Stimulated activated memory B cell treated with anti-CD40 and anti-IgM and Interleukin-4, amounts not matched to agents 10 μg/mL and 1 μg/mL and 100 μg/mL, for 72 hours (primary cell): ENCODE data around the gene ATRN.

Experiments
- ATAC-seq: fragments of 150-1000 bp; cut with Tn5 transposase; 2 replicates; pipeline ENCODE4 v1.10.0; 2021
- H3K27ac Mint-ChIP-seq: one replicate; pipeline ENCODE4 v1.8.0; 2022; ENCODE audit warnings: mild to moderate bottlenecking, mixed read lengths
- H3K27me3 Mint-ChIP-seq: one replicate; pipeline ENCODE4 v1.8.0; 2022; ENCODE audit warnings: mixed read lengths
- H3K36me3 Mint-ChIP-seq: one replicate; pipeline ENCODE4 v1.8.0; 2022; ENCODE audit warnings: mixed read lengths
- H3K4me1 Mint-ChIP-seq: one replicate; pipeline ENCODE4 v1.8.0; 2022; ENCODE audit warnings: mixed read lengths
- H3K4me3 Mint-ChIP-seq: one replicate; pipeline ENCODE4 v1.8.0; 2022; ENCODE audit warnings: mild to moderate bottlenecking, moderate library complexity, mixed read lengths
- H3K9me3 Mint-ChIP-seq: one replicate; pipeline ENCODE4 v1.8.0; 2022; ENCODE audit warnings: mixed read lengths

Gene ATRN

DNA sequence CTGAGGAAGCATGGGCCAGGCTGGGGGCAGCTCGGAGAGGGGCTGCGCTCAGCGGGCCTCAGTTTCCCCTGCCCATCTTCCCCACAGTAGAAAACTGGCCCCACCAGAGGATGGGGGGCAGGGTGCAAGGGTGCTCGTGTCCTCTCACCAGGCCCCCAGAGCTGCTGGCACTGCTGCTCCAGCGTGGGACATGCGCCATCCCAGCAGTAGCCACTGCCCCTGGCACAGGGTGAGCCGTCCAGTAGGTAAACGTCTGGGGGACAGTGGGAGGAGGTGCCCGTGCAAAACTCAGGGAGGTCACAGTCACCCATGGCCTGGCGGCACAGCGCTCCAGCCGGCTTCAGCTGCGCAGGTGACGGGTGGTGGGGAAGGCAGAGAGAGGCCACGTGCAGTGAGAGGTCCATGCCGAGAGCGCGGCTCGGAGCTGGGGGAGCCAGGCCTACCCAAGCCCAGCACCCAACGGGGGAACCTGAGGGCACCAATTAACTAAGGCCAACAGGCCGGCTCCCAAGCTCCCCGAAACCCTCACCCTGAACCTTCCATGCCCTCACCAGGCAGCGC, 201.2 kb downstream of the ATRN start:
- Mint-ChIP-seq H3K27ac (no peak overlapping the region), H3K27me3 (peaks cover 89% of the 10 kb centered on the region), H3K4me3 (no peak overlapping the region), H3K9me3 (no peaks in the 10 kb centered on the region), H3K36me3 (no peaks in the 10 kb centered on the region), H3K4me1 (peaks cover 7% of the 10 kb centered on the region)
- ATAC-seq = no peak

DNA sequence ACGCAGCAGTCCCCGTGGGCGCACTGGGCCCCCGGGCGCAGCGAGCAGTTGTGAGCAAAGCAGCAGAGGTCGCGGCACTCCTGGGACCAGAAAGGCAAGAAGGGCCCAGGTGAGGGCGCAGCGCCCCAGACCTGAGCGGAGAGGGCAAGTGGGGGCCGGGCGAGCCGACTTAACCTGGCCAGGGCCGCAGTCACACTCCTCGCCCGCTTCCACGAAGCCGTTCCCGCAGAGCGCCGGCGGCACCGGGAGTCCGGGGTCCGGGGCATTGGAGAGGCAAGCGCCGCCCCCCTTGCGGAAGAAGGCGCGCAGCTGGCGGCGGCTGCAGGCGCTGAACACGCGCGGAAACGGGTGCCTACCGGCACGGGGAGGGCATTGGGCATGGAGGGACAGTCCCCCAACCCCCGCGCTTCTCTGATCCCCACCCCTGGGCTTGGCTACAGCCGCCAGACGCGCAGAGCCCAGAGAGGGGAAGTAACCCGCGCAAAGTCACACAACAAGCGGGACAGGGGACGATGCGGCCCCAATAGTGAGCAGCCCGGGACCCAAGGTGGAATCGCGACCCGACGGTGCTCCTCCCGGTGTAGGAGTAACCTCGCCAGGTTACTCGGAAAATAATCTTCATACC, 201.8 kb downstream of the ATRN start:
- H3K27ac Mint-ChIP-seq = no peak overlapping the region
- ATAC-seq = no peak
- H3K27me3 Mint-ChIP-seq = peaks cover 89% of the 10 kb centered on the region

DNA sequence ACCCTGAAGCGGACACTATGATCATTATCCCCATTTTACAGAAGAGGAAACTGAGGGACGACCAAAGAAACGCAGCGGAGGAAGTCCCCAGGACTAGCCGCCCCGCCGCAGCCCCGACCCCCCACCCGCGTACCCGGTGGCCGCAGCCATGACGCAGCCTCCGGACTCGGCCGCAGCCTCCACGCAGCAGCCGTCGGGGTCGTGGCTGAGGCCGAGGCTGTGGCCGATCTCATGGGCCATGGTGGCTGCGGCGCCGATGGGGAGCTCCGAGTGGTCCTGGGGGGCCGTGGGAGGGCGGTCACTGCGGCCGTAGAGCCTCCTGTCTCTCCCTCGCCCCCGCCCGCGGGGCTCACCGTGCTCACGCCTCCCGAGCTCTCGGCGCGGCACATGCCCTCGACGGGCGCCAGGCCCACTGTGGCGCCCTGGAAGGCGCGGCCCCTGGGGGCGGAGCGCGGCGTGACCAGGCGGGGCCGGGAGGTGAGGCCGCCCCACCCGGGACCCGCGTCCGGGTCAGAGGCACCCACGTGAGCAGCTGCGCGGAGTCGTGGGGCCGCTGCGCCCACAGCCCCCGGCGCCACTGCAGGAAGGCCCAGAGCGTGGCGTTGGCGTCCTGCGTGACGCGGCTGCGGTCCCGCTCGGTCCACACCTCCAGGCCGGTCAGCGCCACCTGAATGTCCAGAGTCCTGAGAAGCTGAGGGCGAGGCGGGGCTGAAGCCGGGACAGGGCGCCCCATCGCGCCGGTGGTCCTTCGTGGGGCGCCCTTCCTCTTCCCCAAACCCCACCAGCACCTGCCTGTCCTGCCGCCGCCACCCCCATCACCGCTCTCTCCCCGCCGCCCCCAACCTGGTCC, 202.6 kb downstream of the ATRN start:
- peaks cover 89% of the 10 kb centered on the region for H3K27me3 Mint-ChIP-seq
- H3K36me3 Mint-ChIP-seq = no peaks in the 10 kb centered on the region
- H3K9me3 Mint-ChIP-seq = no peaks in the 10 kb centered on the region
- H3K4me1 Mint-ChIP-seq = peaks cover 7% of the 10 kb centered on the region
- H3K27ac Mint-ChIP-seq = no peak overlapping the region
- H3K4me3 Mint-ChIP-seq = no peak overlapping the region
- no peak for ATAC-seq

More for the DNA sequence above, 201.8 kb downstream of the ATRN start:
- no peaks in the 10 kb centered on the region for H3K36me3 Mint-ChIP-seq
- no peak overlapping the region for H3K4me3 Mint-ChIP-seq
- peaks cover 7% of the 10 kb centered on the region for H3K4me1 Mint-ChIP-seq
- H3K9me3 Mint-ChIP-seq = no peaks in the 10 kb centered on the region

DNA sequence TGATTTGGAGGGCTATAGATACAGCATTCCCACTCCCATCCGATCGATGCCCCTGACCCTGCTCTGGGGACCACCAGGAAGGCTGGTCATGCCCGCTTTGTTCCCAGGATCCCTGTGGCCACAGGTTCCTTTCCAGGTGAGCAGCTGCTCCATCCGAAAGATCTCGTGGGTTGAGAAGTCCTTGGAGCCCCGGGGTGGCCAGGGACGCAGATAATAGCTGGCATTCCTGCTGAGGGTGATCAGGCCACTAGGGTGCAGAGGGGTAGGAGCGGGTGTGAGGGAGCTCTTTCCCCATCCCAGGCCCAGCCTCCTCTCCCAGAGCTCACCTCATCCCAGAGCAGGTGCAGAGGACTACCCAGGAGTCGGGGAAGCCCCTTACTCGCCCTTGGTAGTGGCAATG, 203.6 kb downstream of the ATRN start:
- no peaks in the 10 kb centered on the region for H3K36me3 Mint-ChIP-seq
- H3K27ac Mint-ChIP-seq = no peak overlapping the region
- H3K9me3 Mint-ChIP-seq = no peaks in the 10 kb centered on the region
- H3K4me3 Mint-ChIP-seq = no peak overlapping the region
- no peak for ATAC-seq
- H3K27me3 Mint-ChIP-seq = peaks cover 89% of the 10 kb centered on the region
- peaks cover 7% of the 10 kb centered on the region for H3K4me1 Mint-ChIP-seq

DNA sequence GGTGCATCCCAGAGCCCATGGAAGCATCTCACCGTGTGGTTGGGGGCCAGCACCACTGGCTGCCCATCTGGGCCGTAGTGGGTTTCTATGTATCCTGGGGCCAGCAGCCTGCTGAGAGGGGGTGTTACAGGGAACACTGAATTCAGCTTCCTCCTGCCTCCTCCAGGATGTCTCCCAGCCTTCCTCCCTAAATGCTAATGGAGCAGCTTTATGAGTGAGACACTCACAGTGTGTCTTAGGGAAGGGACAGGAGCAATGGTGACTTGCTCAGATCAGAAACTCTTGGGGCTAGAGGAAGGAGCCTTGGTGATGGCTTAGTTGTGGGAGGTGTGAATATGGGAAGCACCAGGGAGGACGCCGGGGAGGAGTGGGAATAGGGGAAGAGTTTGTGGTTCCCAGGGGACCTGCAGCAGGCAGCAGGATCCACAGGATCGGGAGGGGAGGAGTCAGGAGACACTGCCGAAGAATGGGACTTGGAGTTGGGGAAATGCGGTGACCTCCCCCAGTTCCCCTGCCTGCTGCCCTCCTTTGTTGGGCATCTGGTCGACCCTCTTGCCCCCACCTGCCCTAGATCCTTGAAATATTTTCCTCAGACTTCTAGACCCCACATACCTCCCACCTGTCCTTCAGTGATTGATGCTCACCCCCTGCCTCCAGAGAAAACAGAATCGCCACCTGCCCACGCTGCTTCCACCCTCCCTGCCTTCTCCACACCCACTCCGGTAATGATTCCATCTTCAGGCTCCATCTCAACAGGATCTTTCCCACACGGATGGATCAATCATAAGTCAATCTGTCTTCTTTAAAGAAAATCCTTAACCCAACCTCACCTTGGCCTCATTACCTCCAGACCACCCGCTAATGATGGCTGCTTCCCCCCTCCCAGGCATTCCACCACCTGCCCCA, 204.4 kb downstream of the ATRN start:
- Mint-ChIP-seq H3K27me3 (peaks cover 89% of the 10 kb centered on the region), H3K36me3 (no peaks in the 10 kb centered on the region), H3K9me3 (no peaks in the 10 kb centered on the region), H3K4me3 (no peak overlapping the region), H3K27ac (no peak overlapping the region), H3K4me1 (peaks cover 7% of the 10 kb centered on the region)
- ATAC-seq = no peak

DNA sequence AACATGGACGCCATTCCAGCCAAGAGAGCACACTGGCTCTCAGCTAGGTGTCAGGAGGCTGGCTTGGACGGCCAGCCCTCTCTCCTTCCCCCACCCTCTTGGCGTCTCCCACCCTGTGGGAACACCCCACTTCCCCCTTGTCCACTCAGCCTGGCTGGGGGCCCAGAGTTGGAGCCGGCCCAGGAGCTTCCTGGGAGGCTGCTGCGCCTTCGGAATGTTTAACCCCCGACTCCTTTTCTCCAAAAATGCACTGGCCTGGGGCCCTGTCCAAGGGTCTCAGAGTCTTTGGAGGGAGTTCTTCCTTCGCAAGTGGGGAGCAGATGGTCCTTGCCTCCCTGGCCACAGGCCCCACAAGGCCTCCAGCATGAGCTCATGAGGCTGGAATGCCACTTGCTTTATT, 206.9 kb downstream of the ATRN start:
- Mint-ChIP-seq H3K9me3 (no peaks in the 10 kb centered on the region), H3K27ac (no peak overlapping the region), H3K27me3 (peaks cover 79% of the 10 kb centered on the region), H3K36me3 (no peaks in the 10 kb centered on the region), H3K4me3 (no peak overlapping the region), H3K4me1 (peaks cover 14% of the 10 kb centered on the region)
- ATAC-seq = no peak

DNA sequence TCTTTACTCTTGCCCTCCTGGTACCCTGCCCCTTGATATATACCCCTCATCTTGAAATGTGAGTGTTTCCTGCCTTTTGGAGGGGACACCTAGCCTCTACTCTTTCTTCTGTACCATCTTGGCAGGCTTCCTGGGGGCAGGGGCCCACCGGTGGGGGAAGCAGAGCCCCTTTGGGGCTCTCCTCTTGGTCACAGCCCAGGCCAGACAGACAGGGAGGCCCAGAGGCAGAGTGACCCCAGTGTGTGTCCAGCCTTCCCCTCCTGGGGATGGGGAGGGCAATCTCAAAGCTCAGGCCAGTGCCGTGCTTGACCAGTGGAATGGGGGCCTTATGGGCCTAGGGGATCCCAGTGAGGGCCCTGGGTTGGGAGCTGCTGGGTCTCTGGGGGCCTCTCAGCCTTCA, 207.4 kb downstream of the ATRN start:
- H3K9me3 Mint-ChIP-seq = no peaks in the 10 kb centered on the region
- no peak overlapping the region for H3K4me3 Mint-ChIP-seq
- H3K27me3 Mint-ChIP-seq = peaks cover 80% of the 10 kb centered on the region
- no peak overlapping the region for H3K27ac Mint-ChIP-seq
- ATAC-seq = no peak
- H3K4me1 Mint-ChIP-seq = peaks cover 14% of the 10 kb centered on the region
- no peaks in the 10 kb centered on the region for H3K36me3 Mint-ChIP-seq

DNA sequence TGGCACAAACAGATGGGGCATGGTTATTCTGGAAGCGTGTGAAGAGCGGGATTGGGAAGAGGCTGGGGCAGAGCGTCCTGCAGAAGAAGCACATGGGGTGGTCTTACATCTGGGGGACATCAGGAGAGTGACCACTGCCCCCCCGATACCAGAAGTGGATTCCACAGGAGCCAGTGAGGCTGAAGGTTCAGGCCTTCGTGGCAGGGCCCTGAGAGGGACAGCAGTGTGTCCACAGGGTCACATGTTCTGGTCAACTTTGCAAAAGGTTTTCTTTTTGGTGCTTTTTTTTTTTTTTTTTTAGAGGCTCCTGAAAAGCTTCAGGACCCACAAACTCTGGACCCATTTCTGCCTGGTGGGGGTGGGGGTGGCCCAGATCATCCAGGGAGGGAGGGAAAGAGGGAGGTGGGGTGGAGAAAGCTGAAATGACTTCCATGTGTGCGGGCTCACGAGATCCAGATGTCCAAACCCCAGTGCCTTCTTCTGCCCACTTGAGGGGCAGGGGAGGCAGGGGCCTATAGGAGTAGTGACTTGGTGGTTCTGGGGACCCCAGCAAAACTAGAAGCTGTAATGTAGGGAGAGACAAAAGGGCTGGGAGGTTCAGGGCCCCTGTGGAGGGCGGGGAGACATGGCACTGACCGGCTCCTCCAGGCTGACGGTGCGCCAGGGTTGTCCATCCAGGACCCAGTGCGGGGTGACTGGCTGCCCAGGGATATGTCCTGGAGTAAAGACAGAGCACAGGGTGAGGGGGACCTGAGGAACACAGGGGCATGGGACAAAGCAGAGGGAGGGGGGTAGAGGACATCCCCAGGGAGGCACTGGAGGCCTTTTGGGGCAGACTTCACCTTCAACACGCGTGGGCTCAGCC, 208.3 kb downstream of the ATRN start:
- peaks cover 81% of the 10 kb centered on the region for H3K27me3 Mint-ChIP-seq

DNA sequence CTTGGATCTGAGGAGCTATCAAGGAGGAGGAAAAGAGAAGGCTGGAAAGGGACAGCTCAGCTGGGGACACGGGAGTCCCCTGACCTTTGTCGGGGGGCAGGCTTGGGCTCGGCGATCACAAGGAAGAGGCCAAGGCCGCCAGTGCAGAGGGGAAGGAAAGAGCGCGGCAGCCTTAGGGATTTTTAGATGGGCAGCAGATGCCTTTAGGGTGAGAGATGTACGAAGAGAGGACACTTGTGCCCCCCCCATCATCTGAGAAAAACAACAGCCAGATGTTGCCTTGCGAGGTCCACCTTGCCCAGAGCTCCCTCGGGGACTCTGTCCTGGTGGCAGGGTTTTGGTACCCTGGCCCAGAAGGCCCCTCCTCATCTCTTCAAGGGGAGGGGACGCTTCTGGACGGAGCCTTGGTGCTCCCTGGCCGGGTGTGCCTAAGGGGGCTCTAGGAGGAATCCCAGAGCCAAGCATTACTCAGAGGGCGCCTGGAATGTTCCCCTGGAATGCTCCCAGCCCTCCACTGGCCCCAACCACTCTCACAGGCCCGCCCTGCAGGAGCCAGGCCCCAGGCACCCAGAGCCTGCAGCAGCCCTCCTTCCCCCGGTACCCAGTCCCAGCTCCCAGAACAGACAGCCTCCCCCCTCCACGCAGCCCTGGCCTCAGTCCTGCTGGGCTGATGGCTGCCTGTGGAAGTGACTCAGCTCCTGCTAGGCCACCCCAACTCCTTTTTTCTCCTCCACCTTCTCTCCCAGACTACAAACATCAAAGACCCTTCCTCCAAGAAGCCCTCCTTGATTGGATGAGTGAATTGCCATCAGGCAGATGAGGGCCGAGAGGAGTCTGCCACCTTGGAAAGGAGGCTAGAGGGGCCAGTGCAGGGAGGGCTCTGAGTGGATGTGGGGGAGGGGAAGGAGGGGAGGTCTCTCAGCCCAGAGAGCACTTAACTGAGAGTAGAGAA, 209.2 kb downstream of the ATRN start:
- Mint-ChIP-seq H3K36me3 (no peaks in the 10 kb centered on the region), H3K4me3 (no peak overlapping the region), H3K9me3 (no peaks in the 10 kb centered on the region)

More for the DNA sequence above, 208.3 kb downstream of the ATRN start:
- no peaks in the 10 kb centered on the region for H3K9me3 Mint-ChIP-seq
- H3K27ac Mint-ChIP-seq = no peak overlapping the region
- no peak overlapping the region for H3K4me3 Mint-ChIP-seq
- no peaks in the 10 kb centered on the region for H3K36me3 Mint-ChIP-seq
- ATAC-seq = no peak
- peaks cover 14% of the 10 kb centered on the region for H3K4me1 Mint-ChIP-seq

DNA sequence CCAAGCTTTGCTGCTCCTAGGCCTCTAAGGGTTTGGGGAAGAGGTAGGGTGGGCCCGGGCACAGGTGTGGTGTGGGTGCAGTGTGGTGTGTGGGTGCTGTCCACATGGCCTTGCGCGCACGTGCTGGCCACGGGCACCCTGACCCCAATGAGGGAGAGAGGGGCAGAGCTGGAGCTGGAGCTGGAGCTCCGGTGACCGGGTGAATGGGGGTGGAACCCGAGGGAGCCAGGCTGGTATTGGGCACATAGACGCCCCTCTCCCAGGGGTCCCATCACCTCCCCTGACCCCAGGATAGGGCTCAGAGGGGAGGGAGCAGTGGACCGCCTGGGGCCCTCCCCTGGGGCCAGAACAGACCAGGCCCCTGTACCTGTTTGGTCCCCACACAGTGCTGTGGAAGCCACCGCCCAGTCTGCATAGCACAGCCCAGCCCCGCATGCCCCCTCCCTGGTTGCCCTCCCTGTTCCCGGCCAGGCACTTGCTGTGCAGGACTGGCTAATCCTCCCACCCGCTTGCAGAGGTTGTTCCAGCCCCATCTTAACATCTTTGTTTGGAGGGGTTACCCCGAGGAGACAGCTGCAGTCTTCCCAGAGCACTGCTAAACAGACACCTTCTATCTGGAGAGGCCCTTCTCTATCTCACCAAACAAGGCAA, 210.0 kb downstream of the ATRN start:
- peak; percentile 26 for ATAC-seq
- no peaks in the 10 kb centered on the region for H3K36me3 Mint-ChIP-seq
- no peak overlapping the region for H3K27ac Mint-ChIP-seq
- no peak overlapping the region for H3K4me3 Mint-ChIP-seq
- H3K27me3 Mint-ChIP-seq = peaks cover 82% of the 10 kb centered on the region
- H3K9me3 Mint-ChIP-seq = no peaks in the 10 kb centered on the region
- H3K4me1 Mint-ChIP-seq = peaks cover 14% of the 10 kb centered on the region

More for the DNA sequence above, 209.2 kb downstream of the ATRN start:
- Mint-ChIP-seq H3K27me3 (peaks cover 80% of the 10 kb centered on the region), H3K27ac (no peak overlapping the region), H3K4me1 (peaks cover 14% of the 10 kb centered on the region)
- no peak for ATAC-seq

DNA sequence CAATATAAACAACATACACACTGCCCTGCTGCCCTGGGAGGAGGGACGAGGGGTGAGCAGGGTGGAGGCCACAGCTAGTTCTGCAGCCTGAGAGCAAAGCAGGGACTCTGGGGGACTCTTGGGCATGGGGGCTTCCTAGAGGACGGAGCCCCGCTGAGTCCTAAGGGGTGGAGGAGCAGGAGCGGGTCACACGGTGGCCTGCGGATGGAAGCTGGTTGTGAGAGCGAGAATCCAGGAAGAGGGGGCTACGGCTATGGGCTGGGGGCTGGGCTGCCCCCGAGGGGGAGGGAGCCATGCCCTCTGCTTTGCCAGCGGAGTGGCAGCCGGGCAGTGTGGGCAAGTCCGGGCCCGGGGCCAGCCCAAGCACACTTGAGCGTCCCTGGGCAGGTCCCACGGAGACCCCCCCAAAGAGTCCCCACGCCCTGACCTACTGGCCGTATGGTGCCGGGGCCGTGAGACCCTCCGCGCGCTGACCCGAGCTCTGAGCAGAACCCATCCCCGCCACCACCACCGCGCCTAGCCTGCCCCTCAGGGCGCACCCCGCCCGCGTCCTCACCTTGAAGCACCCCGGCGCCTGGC, 210.6 kb downstream of the ATRN start:
- Mint-ChIP-seq H3K4me1 (peaks cover 13% of the 10 kb centered on the region), H3K27ac (no peak overlapping the region), H3K4me3 (no peak overlapping the region), H3K36me3 (no peaks in the 10 kb centered on the region), H3K27me3 (peaks cover 82% of the 10 kb centered on the region), H3K9me3 (no peaks in the 10 kb centered on the region)
- ATAC-seq = peak; percentile 17

DNA sequence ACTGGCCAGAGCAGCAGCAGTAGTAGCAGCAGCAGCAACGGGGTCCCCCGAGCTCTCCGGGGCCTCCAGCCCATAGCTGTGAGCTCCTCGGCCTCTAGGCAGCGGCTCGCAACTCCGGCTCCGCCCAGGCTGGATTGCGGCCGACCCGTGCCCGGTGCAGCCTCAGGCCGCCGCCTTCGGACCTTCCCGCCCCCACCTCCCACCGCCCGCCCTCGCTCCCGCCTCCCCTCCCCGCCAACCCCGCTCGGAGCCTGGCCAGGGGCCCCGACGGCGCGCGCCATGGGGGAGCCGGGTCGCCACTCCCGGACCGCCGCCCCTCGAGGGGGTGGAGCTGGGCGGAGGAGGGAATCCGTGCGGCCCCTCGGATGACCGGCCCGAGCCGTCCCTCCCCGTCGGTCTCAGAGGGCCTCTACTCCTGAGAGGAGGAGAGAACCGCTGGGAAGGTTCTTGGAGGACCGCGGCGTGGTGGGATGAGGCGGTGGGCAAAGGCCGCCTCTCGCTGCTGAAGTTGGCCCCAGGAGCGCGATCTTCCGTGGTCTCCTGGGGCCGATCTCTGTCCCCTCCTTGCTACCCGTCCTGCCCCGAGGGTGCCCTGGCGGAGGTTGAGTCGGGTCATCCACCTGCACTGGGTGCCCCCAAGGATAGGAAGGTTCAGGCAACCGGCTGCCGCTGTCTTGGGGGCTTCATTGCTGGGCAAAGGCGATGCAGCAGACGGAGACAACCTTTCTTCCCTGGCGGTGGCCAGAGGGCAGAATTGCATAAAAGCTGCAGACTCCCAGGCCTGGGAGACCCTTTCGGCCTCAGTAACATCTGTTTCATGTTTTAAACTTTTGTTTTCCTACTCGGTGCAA, 211.3 kb downstream of the ATRN start, which contains the start of gene ADAM33:
ADAM33 (minus strand) TSS at position 80 of the 851 bp plus-strand sequence; CDS start at position 74, 6 bp downstream.
- Mint-ChIP-seq H3K4me1 (peaks cover 7% of the 10 kb centered on the region), H3K4me3 (no peak within 1 kb of the TSS), H3K27me3 (peaks cover 80% of the 10 kb centered on the region), H3K36me3 (no peaks in the 10 kb centered on the region), H3K9me3 (no peaks in the 10 kb centered on the region), H3K27ac (no peak within 1 kb of the TSS)
- ATAC-seq = peak; percentile 2
